CD8-positive, alpha-beta memory T cell (primary cell): ENCODE data around the gene KCNIP3. TPM values are rescaled to one million over a fixed set of nuclear protein-coding genes. Genes with fewer than 3 reads are reported as not detected.
A peak's percentile ranks its signal among the peaks of the same experiment; 100 is the strongest.

Experiments
- CTCF ChIA-PET: fragments of 350-600 bp; sonication (Branson Sonifier 250); formaldehyde crosslinking; loops from one replicate; lab custom pipeline; 2021; ENCODE audit warnings: antibody characterized with exemption; lab: Charles Lee
- POLR2A ChIA-PET: fragments of 350-600 bp; sonication (Branson Sonifier 250); formaldehyde crosslinking; loops from one replicate; lab custom pipeline; 2021; ENCODE audit warnings: antibody characterized with exemption; lab: Charles Lee
- DNase-seq, 5 donors: peaks; one replicate each; pipeline versions ENCODE4 v3.0.0 to v3.0.0-alpha.2; 2020 to 2022; ENCODE audit warnings: mixed read lengths in 1 of 5
- H3K27ac ChIP-seq: one replicate; pipeline ENCODE4 v1.7.0; 2013; ENCODE audit warnings: low read depth, mild to moderate bottlenecking, low read length, moderate library complexity
- H3K27me3 ChIP-seq: 2 replicates; pipeline ENCODE4 v1.7.0; 2013; ENCODE audit warnings: low read length, mild to moderate bottlenecking; ENCODE audit not compliant: insufficient read depth, poor library complexity, severe bottlenecking
- H3K36me3 ChIP-seq: 2 replicates; pipeline ENCODE4 v1.7.0; 2013; ENCODE audit warnings: mild to moderate bottlenecking, low read length, moderate library complexity; ENCODE audit not compliant: insufficient read depth
- H3K4me1 ChIP-seq: 2 replicates; pipeline ENCODE4 v1.7.0; 2013; ENCODE audit warnings: mild to moderate bottlenecking, low read length, moderate library complexity; ENCODE audit not compliant: insufficient read depth
- H3K4me3 ChIP-seq: 2 replicates; pipeline ENCODE4 v1.7.0; 2013; ENCODE audit warnings: mild to moderate bottlenecking, low read length
- H3K9me3 ChIP-seq: 2 replicates; pipeline ENCODE4 v1.7.0; 2013; ENCODE audit warnings: mild to moderate bottlenecking, low read length
- H3K27ac Mint-ChIP-seq, 8 donors: one replicate each; pipeline ENCODE4 v1.8.0; 2020 to 2021; ENCODE audit warnings: mixed read lengths in 8 of 8, mild to moderate bottlenecking in 6 of 8, inconsistent platforms in 3 of 8, moderate library complexity in 3 of 8
- H3K27me3 Mint-ChIP-seq, 2 donors: one replicate each; pipeline ENCODE4 v1.8.0; 2020 to 2021; ENCODE audit warnings: mixed read lengths in 2 of 2, mild to moderate bottlenecking in 1 of 2, moderate library complexity in 1 of 2
- H3K36me3 Mint-ChIP-seq, 3 donors: one replicate each; pipeline ENCODE4 v1.8.0; 2020 to 2021; ENCODE audit warnings: mixed read lengths in 3 of 3, inconsistent platforms in 1 of 3, mild to moderate bottlenecking in 1 of 3
- H3K4me1 Mint-ChIP-seq, 3 donors: one replicate each; pipeline ENCODE4 v1.8.0; 2020 to 2021; ENCODE audit warnings: mixed read lengths in 3 of 3, inconsistent platforms in 1 of 3, mild to moderate bottlenecking in 1 of 3
- H3K4me3 Mint-ChIP-seq, 7 donors: one replicate each; pipeline ENCODE4 v1.8.0; 2020 to 2021; ENCODE audit warnings: mixed read lengths in 7 of 7, mild to moderate bottlenecking in 6 of 7, moderate library complexity in 4 of 7, inconsistent platforms in 2 of 7
- H3K9me3 Mint-ChIP-seq, 5 donors: one replicate each; pipeline ENCODE4 v1.8.0; 2020 to 2022; ENCODE audit warnings: mixed read lengths in 5 of 5, mild to moderate bottlenecking in 3 of 5, moderate library complexity in 2 of 5, inconsistent platforms in 1 of 5
- polyA plus RNA-seq: library from polyadenylated mRNA; unstranded; fragments of 300-500 nt; fragmentation: Illumina TruSeq; gene quantifications from one replicate; pipeline ENCODE4 v1.2.3, GENCODE V29; 2021
- total RNA-seq, 2 experiments: library from RNA; stranded (reverse); gene quantifications; one replicate each; pipeline ENCODE4 v1.2.3, GENCODE V29; 2021

KCNIP3 gene
- total and polyA plus RNA-seq, 3 experiments from 2014 or later, result not detected

GRCh38 chr2:95349568-95350322, 52.6 kb downstream of the KCNIP3 start:
- Histone ChIP-seq H3K27me3 (peaks cover 8% of the 10 kb centered on the region), H3K4me1 (peaks cover 11% of the 10 kb centered on the region), H3K9me3 (no peaks in the 10 kb centered on the region), H3K4me3 (no peak overlapping the region), H3K27ac (no peak overlapping the region), H3K36me3 (no peaks in the 10 kb centered on the region)
- H3K4me3 Mint-ChIP-seq, result no peak overlapping the region
- peaks cover 0 to 1% (median 0%) of the 10 kb centered on the region in 5 donors for H3K9me3 Mint-ChIP-seq
- H3K27ac Mint-ChIP-seq, result peak overlapping the region in 1 of 8 donors; percentile 72
- ChIA-PET POLR2A (no interaction called here), CTCF (no interaction called here)
- no peaks in the 10 kb centered on the region for H3K36me3 Mint-ChIP-seq
- H3K27me3 Mint-ChIP-seq, result peaks cover 18 to 32% of the 10 kb centered on the region in 2 donors
- peaks cover 0 to 10% (median 3%) of the 10 kb centered on the region in 3 donors for H3K4me1 Mint-ChIP-seq
- DNase-seq, result no peak

GRCh38 chr2:95350368-95350767, 53.2 kb downstream of the KCNIP3 start:
- Mint-ChIP-seq H3K4me1 (peaks cover 0 to 4% (median 3%) of the 10 kb centered on the region in 3 donors), H3K9me3 (peaks cover 0 to 2% (median 0%) of the 10 kb centered on the region in 5 donors), H3K4me3 (no peak overlapping the region), H3K27me3 (peaks cover 15 to 28% of the 10 kb centered on the region in 2 donors), H3K27ac (peak overlapping the region in 1 of 8 donors; percentile 72), H3K36me3 (no peaks in the 10 kb centered on the region)
- Histone ChIP-seq H3K9me3 (no peaks in the 10 kb centered on the region), H3K27ac (no peak overlapping the region), H3K36me3 (no peaks in the 10 kb centered on the region), H3K4me1 (peaks cover 6% of the 10 kb centered on the region), H3K27me3 (peaks cover 2% of the 10 kb centered on the region), H3K4me3 (no peak overlapping the region)
- CTCF ChIA-PET, result no interaction called here
- POLR2A ChIA-PET, result no interaction called here
- no peak for DNase-seq

- no peak overlapping the region for H3K4me3 Mint-ChIP-seq
- Histone ChIP-seq H3K4me1 (no peaks in the 10 kb centered on the region), H3K27me3 (no peaks in the 10 kb centered on the region), H3K27ac (no peak overlapping the region), H3K4me3 (no peak overlapping the region), H3K9me3 (no peaks in the 10 kb centered on the region), H3K36me3 (no peaks in the 10 kb centered on the region)
- H3K27me3 Mint-ChIP-seq, result peaks cover 12 to 24% of the 10 kb centered on the region in 2 donors
- H3K9me3 Mint-ChIP-seq, result peaks cover 0 to 2% (median 0%) of the 10 kb centered on the region in 5 donors
- H3K27ac Mint-ChIP-seq, result no peak overlapping the region
- no peak for DNase-seq
- POLR2A ChIA-PET, result no interaction called here
- CTCF ChIA-PET, result no interaction called here
- H3K36me3 Mint-ChIP-seq, result no peaks in the 10 kb centered on the region
- H3K4me1 Mint-ChIP-seq, result no peaks in the 10 kb centered on the region
Measured at GRCh38 chr2:95350774-95351597, 53.8 kb downstream of the KCNIP3 start.

GRCh38 chr2:95351598-95351915, 54.4 kb downstream of the KCNIP3 start:
- no peak overlapping the region for H3K27ac ChIP-seq
- no peaks in the 10 kb centered on the region for H3K4me1 Mint-ChIP-seq
- CTCF ChIA-PET, result no interaction called here
- POLR2A ChIA-PET, result no interaction called here
- H3K27ac Mint-ChIP-seq, result no peak overlapping the region
- H3K36me3 ChIP-seq, result no peaks in the 10 kb centered on the region
- no peaks in the 10 kb centered on the region for H3K9me3 ChIP-seq
- H3K27me3 ChIP-seq, result no peaks in the 10 kb centered on the region
- H3K36me3 Mint-ChIP-seq, result no peaks in the 10 kb centered on the region
- H3K4me1 ChIP-seq, result no peaks in the 10 kb centered on the region
- no peak overlapping the region for H3K4me3 Mint-ChIP-seq
- no peak for DNase-seq
- peaks cover 12 to 24% of the 10 kb centered on the region in 2 donors for H3K27me3 Mint-ChIP-seq
- peaks cover 0 to 5% (median 0%) of the 10 kb centered on the region in 5 donors for H3K9me3 Mint-ChIP-seq
- H3K4me3 ChIP-seq, result no peak overlapping the region

GRCh38 chr2:95352310-95353054, 55.3 kb downstream of the KCNIP3 start:
- CTCF ChIA-PET, result no interaction called here
- H3K27me3 Mint-ChIP-seq, result peaks cover 11 to 24% of the 10 kb centered on the region in 2 donors

GRCh38 chr2:95353055-95353575, 56.0 kb downstream of the KCNIP3 start:
- Mint-ChIP-seq H3K4me3 (no peak overlapping the region), H3K27me3 (peaks cover 8 to 24% of the 10 kb centered on the region in 2 donors), H3K27ac (no peak overlapping the region), H3K36me3 (no peaks in the 10 kb centered on the region), H3K4me1 (no peaks in the 10 kb centered on the region), H3K9me3 (peaks cover 0 to 5% (median 0%) of the 10 kb centered on the region in 5 donors)
- Histone ChIP-seq H3K27me3 (no peaks in the 10 kb centered on the region), H3K36me3 (no peaks in the 10 kb centered on the region), H3K27ac (no peak overlapping the region), H3K4me3 (no peak overlapping the region), H3K4me1 (no peaks in the 10 kb centered on the region), H3K9me3 (no peaks in the 10 kb centered on the region)
- ChIA-PET CTCF (no interaction called here), POLR2A (no interaction called here)
- no peak for DNase-seq

More at GRCh38 chr2:95352310-95353054, 55.3 kb downstream of the KCNIP3 start:
- no peaks in the 10 kb centered on the region for H3K27me3 ChIP-seq
- H3K27ac ChIP-seq, result no peak overlapping the region
- H3K4me1 Mint-ChIP-seq, result no peaks in the 10 kb centered on the region
- H3K27ac Mint-ChIP-seq, result peak overlapping the region in 1 of 8 donors; percentile 64
- H3K9me3 ChIP-seq, result no peaks in the 10 kb centered on the region
- H3K36me3 ChIP-seq, result no peaks in the 10 kb centered on the region
- POLR2A ChIA-PET, result no interaction called here
- H3K4me3 Mint-ChIP-seq, result no peak overlapping the region
- no peaks in the 10 kb centered on the region for H3K4me1 ChIP-seq
- DNase-seq, result no peak
- H3K9me3 Mint-ChIP-seq, result peaks cover 0 to 5% (median 0%) of the 10 kb centered on the region in 5 donors
- no peak overlapping the region for H3K4me3 ChIP-seq
- H3K36me3 Mint-ChIP-seq, result no peaks in the 10 kb centered on the region

- Histone ChIP-seq H3K36me3 (no peaks in the 10 kb centered on the region), H3K4me1 (no peaks in the 10 kb centered on the region), H3K27me3 (no peaks in the 10 kb centered on the region), H3K4me3 (no peak overlapping the region), H3K27ac (no peak overlapping the region), H3K9me3 (no peaks in the 10 kb centered on the region)
- Mint-ChIP-seq H3K4me3 (no peak overlapping the region), H3K4me1 (no peaks in the 10 kb centered on the region), H3K27me3 (peaks cover 8 to 21% of the 10 kb centered on the region in 2 donors), H3K36me3 (no peaks in the 10 kb centered on the region), H3K9me3 (peaks cover 0 to 5% (median 0%) of the 10 kb centered on the region in 5 donors), H3K27ac (peak overlapping the region in 1 of 8 donors; percentile 17)
- ChIA-PET POLR2A (no interaction called here), CTCF (no interaction called here)
- DNase-seq, result no peak
Measured at GRCh38 chr2:95353613-95354468, 56.7 kb downstream of the KCNIP3 start.
